Thyroid gland (tissue), 4 donors: ENCODE results near the gene HOXC9. TPM values are rescaled to one million over a fixed set of nuclear protein-coding genes. Genes with fewer than 3 reads are reported as not detected.

Source experiments
- DNase-seq, 2 donors: peaks; one replicate each; pipeline ENCODE4 v3.0.0-alpha.2; 2019
- H3K27ac ChIP-seq, 3 donors: fragments of 200-600 bp; sonication (generic); 1 replicate in 2 of 3; 2 replicates in 1 of 3; pipeline ENCODE4 v1.5.1; 2016 to 2019; ENCODE audit warnings: mild to moderate bottlenecking in 1 of 3, moderate library complexity in 1 of 3
- H3K27me3 ChIP-seq: fragments of 200-600 bp; sonication (generic); one replicate; pipeline ENCODE4 v1.5.1; 2019
- H3K36me3 ChIP-seq, 2 donors: fragments of 200-600 bp; sonication (generic); one replicate each; pipeline ENCODE4 v1.5.1; 2016 to 2019
- H3K4me1 ChIP-seq, 2 donors: fragments of 200-600 bp; sonication (generic); one replicate each; pipeline ENCODE4 v1.5.1; 2017 to 2019
- H3K4me3 ChIP-seq, 3 donors: fragments of 200-600 bp; sonication (generic); replicated peaks in 1 of 3; 1 replicate in 2 of 3; 2 replicates in 1 of 3; pipeline ENCODE4 v1.5.1; 2016; ENCODE audit warnings: mild to moderate bottlenecking in 1 of 3
- H3K9me3 ChIP-seq: fragments of 200-600 bp; sonication (generic); one replicate; pipeline ENCODE4 v1.5.1; 2017
- POLR2A ChIP-seq, 2 donors: fragments of 450-650 bp; IDR thresholded peaks; one replicate each; pipeline ENCODE4 v1.6.1; 2017; ENCODE audit warnings: antibody characterized with exemption in 2 of 2, mild to moderate bottlenecking in 2 of 2, moderate library complexity in 1 of 2
- WGBS, 2 donors: methylation state at CpG; one replicate each; pipeline ENCODE4 v1.1.5; 2017; 5-methylcytosine and 5-hydroxymethylcytosine counted together
- intact Hi-C: fragments of 100-400 bp; cut with DNase I; formaldehyde crosslinking; loops from one replicate; pipeline ENCODE4 v1.15.1; 2023
- total RNA-seq, 4 donors: library from RNA; depleted of rRNA; stranded (reverse); fragments of >200 nt; gene quantifications; one replicate each; pipeline ENCODE4 v1.2.3, GENCODE V29; 2016
- TF ChIP-seq, protein P1 (sequence below), 6 experiments: fragments of 200-600 bp in 3 of 6; fragments of 450-650 bp in 3 of 6; sonication (generic) in 3 of 6; IDR thresholded peaks; one replicate each; pipeline ENCODE4 v1.5.1; 2016 to 2019; ENCODE audit warnings: antibody characterized with exemption in 6 of 6, mild to moderate bottlenecking in 2 of 6, inconsistent platforms in 1 of 6, moderate library complexity in 1 of 6

HOXC9 gene
- total RNA-seq, 4 donors from 2014 or later, result 0.22 to 0.27 TPM; not detected in 2

- TF ChIP-seq, protein P1, sequence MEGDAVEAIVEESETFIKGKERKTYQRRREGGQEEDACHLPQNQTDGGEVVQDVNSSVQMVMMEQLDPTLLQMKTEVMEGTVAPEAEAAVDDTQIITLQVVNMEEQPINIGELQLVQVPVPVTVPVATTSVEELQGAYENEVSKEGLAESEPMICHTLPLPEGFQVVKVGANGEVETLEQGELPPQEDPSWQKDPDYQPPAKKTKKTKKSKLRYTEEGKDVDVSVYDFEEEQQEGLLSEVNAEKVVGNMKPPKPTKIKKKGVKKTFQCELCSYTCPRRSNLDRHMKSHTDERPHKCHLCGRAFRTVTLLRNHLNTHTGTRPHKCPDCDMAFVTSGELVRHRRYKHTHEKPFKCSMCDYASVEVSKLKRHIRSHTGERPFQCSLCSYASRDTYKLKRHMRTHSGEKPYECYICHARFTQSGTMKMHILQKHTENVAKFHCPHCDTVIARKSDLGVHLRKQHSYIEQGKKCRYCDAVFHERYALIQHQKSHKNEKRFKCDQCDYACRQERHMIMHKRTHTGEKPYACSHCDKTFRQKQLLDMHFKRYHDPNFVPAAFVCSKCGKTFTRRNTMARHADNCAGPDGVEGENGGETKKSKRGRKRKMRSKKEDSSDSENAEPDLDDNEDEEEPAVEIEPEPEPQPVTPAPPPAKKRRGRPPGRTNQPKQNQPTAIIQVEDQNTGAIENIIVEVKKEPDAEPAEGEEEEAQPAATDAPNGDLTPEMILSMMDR (IDR thresholded peaks at IDR 0.05), result peak in 1 of 6 experiments; percentile 34
- TF ChIP-seq POLR2A (IDR thresholded peaks at IDR 0.05), result no peak
- H3K36me3 ChIP-seq, result no peaks in the 10 kb centered on the region
- peak in 1 of 2 donors; percentile 30 for DNase-seq
- 6% methylated on average over 28 of the region's 28 CpGs for WGBS, 2 donors
- intact Hi-C loops, result loop anchor here (10.0 kb wide), 1 partner anchor 225 kb away; no protein-coding TSS in a partner anchor
- peaks cover 85% of the 10 kb centered on the region for H3K27me3 ChIP-seq
- H3K27ac ChIP-seq, result no peak overlapping the region
- no peak overlapping the region for H3K4me3 ChIP-seq
- H3K9me3 ChIP-seq, result no peaks in the 10 kb centered on the region
- H3K4me1 ChIP-seq, result peaks cover 19 to 22% of the 10 kb centered on the region in 2 donors
These were observed 10.5 kb upstream of the HOXC9 start for GRCh38 chr12:53989227-53990113.

DNA sequence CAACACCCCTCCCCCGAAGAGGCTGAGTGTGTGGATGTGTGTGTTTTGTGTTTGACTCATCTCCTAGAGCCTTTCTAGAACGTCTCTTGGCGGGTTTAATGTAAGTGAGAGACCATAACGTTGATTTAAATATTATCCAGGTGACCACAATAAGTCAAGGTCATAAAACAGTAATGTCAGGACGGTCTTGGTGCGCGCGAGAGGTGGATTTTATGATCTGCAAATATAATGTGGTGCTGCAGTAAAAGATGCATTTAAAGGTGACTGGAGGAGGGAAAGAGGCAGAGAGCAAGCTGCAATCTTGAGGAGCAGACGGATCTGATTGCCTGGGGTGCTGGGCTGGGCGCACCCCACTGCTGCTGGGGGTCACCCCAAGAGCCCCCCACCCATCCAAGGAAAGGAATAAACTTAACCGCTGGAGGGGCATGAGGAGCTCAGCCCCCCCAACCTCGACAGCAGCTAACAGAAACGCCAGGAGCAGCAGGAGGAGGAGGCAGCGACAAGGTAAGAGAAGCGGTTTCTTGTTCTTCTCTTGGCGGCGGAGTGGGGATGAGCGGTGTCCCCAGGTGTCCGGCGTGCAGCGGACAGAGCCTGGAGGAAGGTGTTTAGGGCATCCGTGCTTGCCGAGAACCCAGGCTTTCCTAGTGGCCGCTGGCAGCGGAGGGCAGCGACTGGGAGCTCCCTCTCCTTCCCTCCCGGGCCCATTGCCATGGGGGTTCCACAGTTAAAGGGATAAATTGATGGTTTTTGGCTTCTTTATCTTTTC, 9.5 kb upstream of the HOXC9 start:
- Histone ChIP-seq H3K36me3 (no peaks in the 10 kb centered on the region), H3K4me1 (peaks cover 16 to 22% of the 10 kb centered on the region in 2 donors), H3K27ac (no peak overlapping the region), H3K9me3 (no peaks in the 10 kb centered on the region), H3K4me3 (no peak overlapping the region), H3K27me3 (peaks cover 87% of the 10 kb centered on the region)
- intact Hi-C loops, result no loop called here
- no peak for TF ChIP-seq POLR2A (IDR thresholded peaks at IDR 0.05)
- TF ChIP-seq, protein P1 (IDR thresholded peaks at IDR 0.05), result no peak
- 10 to 11% methylated on average over 16 to 22 of the region's 27 CpGs for WGBS, 2 donors
- DNase-seq, result no peak

- no peak for DNase-seq
- intact Hi-C loops, result no loop called here
- WGBS, 2 donors, result 3 to 5% methylated on average over 7 to 8 of the region's 8 CpGs
- Histone ChIP-seq H3K4me3 (no peak overlapping the region), H3K27ac (no peak overlapping the region), H3K36me3 (no peaks in the 10 kb centered on the region), H3K4me1 (peaks cover 10 to 22% of the 10 kb centered on the region in 2 donors), H3K9me3 (no peaks in the 10 kb centered on the region), H3K27me3 (peaks cover 86% of the 10 kb centered on the region)
- no peak for TF ChIP-seq POLR2A (IDR thresholded peaks at IDR 0.05)
- TF ChIP-seq, protein P1 (IDR thresholded peaks at IDR 0.05), result no peak
These were observed 8.9 kb upstream of the HOXC9 start for GRCh38 chr12:53991077-53991460.

GRCh38 chr12:53992377-53992889, 7.5 kb upstream of the HOXC9 start:
- H3K27me3 ChIP-seq, result peaks cover 86% of the 10 kb centered on the region
- no peak overlapping the region for H3K4me3 ChIP-seq
- H3K27ac ChIP-seq, result no peak overlapping the region
- WGBS, 2 donors, result 23 to 30% methylated on average over 7 of the region's 7 CpGs
- no peak for TF ChIP-seq POLR2A (IDR thresholded peaks at IDR 0.05)
- TF ChIP-seq, protein P1 (IDR thresholded peaks at IDR 0.05), result no peak
- no peaks in the 10 kb centered on the region for H3K9me3 ChIP-seq
- H3K4me1 ChIP-seq, result peaks cover 7 to 28% of the 10 kb centered on the region in 2 donors
- intact Hi-C loops, result no loop called here
- no peaks in the 10 kb centered on the region for H3K36me3 ChIP-seq
- no peak for DNase-seq
